Brain microvascular endothelial cell (primary cell): ENCODE measurements around the gene LUZP2.
"Not testable (repeated sequence)": the region's sequence is repeated elsewhere in the genome, so short reads cannot be mapped to it uniquely, and the experiment has no call there.

ENCODE experiments used
- DNase-seq: peaks from one replicate; pipeline ENCODE4 v3.0.0-alpha.2; 2020
- H3K27ac ChIP-seq: fragments of 250-450 bp; sonication (Bioruptor Pico); 2 replicates; pipeline ENCODE4 v1.5.1; 2020; ENCODE audit warnings: mild to moderate bottlenecking, moderate library complexity
- H3K27me3 ChIP-seq: fragments of 250-450 bp; sonication (Bioruptor Pico); replicated peaks from 2 replicates; pipeline ENCODE4 v1.5.1; 2020; ENCODE audit warnings: mild to moderate bottlenecking
- H3K36me3 ChIP-seq: fragments of 250-450 bp; sonication (Bioruptor Pico); replicated peaks from 2 replicates; pipeline ENCODE4 v1.5.1; 2020; ENCODE audit warnings: mild to moderate bottlenecking
- H3K4me3 ChIP-seq: 2 replicates; pipeline ENCODE4 v1.5.1; 2011; ENCODE audit warnings: low read depth, mild to moderate bottlenecking, control low read depth, low read length, moderate library complexity
- in situ Hi-C: cut with HindIII; loops from 2 replicates; pipeline ENCODE4 v1.10.0; 2017; ENCODE audit warnings: low sequenced_read_pairs, low pct_ligation_motif_present
- TF ChIP-seq, protein P1 (sequence below): IDR thresholded peaks from 2 replicates; pipeline ENCODE4 v1.5.1; 2011; ENCODE audit warnings: low read depth, mild to moderate bottlenecking, moderate library complexity, low read length, control low read depth, inconsistent platforms; ENCODE audit errors: missing control alignments

LUZP2 gene

DNA sequence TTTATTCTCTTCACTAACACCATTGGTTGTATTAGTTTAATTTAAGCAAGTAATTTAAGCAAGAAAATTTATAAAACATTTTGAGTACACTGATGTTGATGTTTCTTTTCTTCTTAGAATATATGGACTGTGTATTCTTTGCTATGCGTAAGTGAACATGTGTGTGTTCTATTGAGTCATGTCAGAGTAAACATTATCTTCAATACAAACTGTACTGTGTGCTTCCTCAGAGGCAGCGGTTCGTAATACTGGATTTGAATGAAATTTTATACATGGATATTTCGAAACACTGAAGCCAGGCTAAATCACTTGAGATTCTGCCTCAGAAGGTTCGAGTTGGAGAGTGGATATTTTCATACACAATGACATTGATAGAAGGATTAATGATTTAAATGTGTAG is 452.6 kb downstream of the LUZP2 start:
- in situ Hi-C loops: no loop called here

DNA sequence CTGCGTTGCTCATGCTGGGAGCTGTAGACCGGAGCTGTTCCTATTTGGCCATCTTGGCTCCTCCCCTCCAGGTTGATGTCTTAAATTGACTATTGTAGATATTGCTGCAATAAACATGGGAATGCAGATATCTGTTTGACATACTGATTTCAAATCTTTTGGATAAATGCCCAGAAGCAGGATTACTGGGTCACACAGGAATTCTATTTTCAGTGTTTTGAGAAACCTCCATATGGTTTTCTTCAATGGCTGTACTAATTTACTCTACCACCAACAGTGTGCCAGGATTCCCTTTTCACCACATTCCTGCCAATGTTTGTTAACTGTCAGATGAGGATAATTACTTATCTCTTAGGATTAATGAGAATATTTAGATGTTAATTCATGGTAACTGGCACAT is 467.0 kb downstream of the LUZP2 start:
- no peaks in the 10 kb centered on the region for H3K27me3 ChIP-seq
- in situ Hi-C loops: no loop called here
- H3K4me3 ChIP-seq: no peak overlapping the region
- H3K27ac ChIP-seq: no peak overlapping the region
- TF ChIP-seq, protein P1, sequence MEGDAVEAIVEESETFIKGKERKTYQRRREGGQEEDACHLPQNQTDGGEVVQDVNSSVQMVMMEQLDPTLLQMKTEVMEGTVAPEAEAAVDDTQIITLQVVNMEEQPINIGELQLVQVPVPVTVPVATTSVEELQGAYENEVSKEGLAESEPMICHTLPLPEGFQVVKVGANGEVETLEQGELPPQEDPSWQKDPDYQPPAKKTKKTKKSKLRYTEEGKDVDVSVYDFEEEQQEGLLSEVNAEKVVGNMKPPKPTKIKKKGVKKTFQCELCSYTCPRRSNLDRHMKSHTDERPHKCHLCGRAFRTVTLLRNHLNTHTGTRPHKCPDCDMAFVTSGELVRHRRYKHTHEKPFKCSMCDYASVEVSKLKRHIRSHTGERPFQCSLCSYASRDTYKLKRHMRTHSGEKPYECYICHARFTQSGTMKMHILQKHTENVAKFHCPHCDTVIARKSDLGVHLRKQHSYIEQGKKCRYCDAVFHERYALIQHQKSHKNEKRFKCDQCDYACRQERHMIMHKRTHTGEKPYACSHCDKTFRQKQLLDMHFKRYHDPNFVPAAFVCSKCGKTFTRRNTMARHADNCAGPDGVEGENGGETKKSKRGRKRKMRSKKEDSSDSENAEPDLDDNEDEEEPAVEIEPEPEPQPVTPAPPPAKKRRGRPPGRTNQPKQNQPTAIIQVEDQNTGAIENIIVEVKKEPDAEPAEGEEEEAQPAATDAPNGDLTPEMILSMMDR: no peak
- no peaks in the 10 kb centered on the region for H3K36me3 ChIP-seq
- no peak for DNase-seq

More for the DNA sequence above, 452.6 kb downstream of the LUZP2 start:
- H3K4me3 ChIP-seq: no peak overlapping the region
- H3K36me3 ChIP-seq: no peaks in the 10 kb centered on the region
- TF ChIP-seq, protein P1: no peak
- H3K27me3 ChIP-seq: no peaks in the 10 kb centered on the region
- DNase-seq: no peak
- H3K27ac ChIP-seq: no peak overlapping the region

DNA sequence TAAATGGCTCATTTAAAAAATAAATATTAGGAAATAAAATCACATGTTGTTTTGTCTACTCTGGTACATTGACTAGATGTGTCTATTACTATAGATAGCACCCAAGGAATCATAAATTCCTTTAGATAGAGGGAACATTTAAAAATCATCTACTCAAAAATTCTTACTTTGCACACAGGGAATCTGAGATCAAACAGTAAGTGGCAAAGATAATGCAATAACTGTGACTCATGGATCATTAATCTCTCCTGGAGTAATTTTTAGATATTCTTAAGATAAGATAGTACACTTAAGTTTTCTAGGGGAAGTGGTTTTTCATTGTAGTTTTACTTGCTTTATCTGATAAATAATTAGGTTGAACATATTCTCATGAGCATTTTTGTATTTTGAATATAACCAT is 468.9 kb downstream of the LUZP2 start:
- in situ Hi-C loops: no loop called here

DNA sequence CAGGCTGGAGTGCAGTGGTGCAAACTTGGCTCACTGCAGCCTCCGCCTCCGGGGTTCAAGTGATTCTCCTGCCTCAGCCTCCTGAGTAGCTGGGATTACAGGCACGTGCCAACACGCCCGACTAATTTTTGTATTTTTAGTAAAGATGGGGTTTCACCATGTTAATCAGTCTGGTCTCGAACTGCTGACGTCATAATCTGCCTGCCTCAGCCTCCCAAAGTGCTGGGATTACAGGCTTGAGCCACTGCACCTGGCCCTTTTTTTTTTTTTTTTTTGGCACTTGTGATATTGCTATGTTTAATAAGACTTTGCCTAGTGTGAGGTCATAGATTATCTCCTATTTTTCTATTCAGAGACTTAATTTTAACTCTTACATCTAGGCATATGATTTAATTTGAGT is 497.1 kb downstream of the LUZP2 start:
- H3K4me3 ChIP-seq, DNase-seq, H3K27me3 ChIP-seq, in situ Hi-C loops, H3K36me3 ChIP-seq, H3K27ac ChIP-seq: not testable (repeated sequence)

More for the DNA sequence above, 468.9 kb downstream of the LUZP2 start:
- Histone ChIP-seq H3K27me3 (no peaks in the 10 kb centered on the region), H3K36me3 (no peaks in the 10 kb centered on the region), H3K27ac (no peak overlapping the region), H3K4me3 (no peak overlapping the region)
- TF ChIP-seq, protein P1: no peak
- DNase-seq: no peak

DNA sequence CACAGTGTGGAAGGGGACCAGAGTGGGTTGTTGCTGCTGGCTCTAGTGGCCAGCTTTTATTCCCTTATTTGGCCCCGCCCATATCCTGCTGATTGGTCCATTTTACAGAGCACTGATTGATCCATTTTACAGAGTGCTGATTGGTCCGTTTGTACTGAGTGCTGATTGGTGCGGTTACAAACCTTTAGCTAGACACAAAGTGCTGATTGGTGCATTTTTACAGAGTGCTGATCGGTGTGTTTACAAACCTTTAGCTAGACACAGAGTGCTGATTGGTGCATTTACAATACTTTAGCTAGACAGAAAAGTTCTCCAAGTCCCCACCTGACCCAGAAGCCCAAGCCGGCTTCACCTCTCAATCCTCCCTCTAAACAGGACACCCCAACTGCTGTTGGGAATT is 503.1 kb downstream of the LUZP2 start:
- in situ Hi-C loops, H3K4me3 ChIP-seq, H3K27me3 ChIP-seq, DNase-seq, H3K27ac ChIP-seq, H3K36me3 ChIP-seq: not testable (repeated sequence)

DNA sequence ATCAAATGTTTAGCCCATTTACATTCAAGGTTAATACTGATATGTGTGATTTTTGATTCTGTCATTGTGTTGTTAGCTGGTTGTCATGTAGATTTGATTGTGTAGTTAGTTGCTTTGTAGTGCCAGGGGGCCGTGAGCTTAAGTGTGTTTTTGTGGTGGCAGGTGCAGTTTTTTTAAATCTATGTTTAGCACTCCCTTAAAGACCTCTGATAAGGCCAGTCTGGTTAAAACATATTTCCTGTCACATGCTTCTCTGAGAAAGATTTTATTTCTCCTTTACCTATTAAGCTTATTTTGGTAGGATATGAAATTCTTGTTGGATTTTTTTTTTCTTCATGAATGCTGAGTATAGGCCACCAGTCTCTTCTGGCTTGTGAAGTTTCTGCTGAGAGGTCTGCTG is 540.6 kb downstream of the LUZP2 start:
- Histone ChIP-seq H3K27ac (no peak overlapping the region), H3K36me3 (no peaks in the 10 kb centered on the region), H3K4me3 (no peak overlapping the region), H3K27me3 (no peaks in the 10 kb centered on the region)
- in situ Hi-C loops: no loop called here
- TF ChIP-seq, protein P1: no peak
- no peak for DNase-seq

DNA sequence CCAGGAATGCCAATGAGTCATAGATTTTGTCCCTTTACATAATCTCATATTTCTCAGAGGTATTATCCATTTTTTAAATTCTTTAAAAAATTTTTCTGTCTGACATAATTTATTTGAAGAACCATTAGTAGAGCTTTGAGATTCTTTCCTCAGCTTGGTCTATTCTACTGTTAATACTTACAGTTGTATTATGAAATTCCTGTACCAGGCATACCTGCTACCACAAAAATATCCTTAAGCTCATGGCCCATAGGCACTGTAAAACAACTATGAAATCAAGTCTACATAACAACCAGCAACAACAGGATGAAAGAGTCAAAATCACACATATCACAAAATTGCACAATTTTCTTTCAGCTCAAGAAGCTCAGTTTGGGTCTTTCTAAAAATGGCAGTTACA is 541.3 kb downstream of the LUZP2 start:
- in situ Hi-C loops: no loop called here
- Histone ChIP-seq H3K4me3 (no peak overlapping the region), H3K27ac (no peak overlapping the region), H3K36me3 (no peaks in the 10 kb centered on the region), H3K27me3 (no peaks in the 10 kb centered on the region)
- TF ChIP-seq, protein P1: no peak
- no peak for DNase-seq
